GOT3 (cell line): ENCODE results near the gene SIMC1.
"Not testable (repeated sequence)": the region's sequence is repeated elsewhere in the genome, so short reads cannot be mapped to it uniquely, and the experiment has no call there.

Experiments used
- DNase-seq: peaks from one replicate; lab custom pipeline; 2025; ENCODE audit warnings: mixed read lengths; lab: John Stamatoyannopoulos, UW

SIMC1 gene

DNA sequence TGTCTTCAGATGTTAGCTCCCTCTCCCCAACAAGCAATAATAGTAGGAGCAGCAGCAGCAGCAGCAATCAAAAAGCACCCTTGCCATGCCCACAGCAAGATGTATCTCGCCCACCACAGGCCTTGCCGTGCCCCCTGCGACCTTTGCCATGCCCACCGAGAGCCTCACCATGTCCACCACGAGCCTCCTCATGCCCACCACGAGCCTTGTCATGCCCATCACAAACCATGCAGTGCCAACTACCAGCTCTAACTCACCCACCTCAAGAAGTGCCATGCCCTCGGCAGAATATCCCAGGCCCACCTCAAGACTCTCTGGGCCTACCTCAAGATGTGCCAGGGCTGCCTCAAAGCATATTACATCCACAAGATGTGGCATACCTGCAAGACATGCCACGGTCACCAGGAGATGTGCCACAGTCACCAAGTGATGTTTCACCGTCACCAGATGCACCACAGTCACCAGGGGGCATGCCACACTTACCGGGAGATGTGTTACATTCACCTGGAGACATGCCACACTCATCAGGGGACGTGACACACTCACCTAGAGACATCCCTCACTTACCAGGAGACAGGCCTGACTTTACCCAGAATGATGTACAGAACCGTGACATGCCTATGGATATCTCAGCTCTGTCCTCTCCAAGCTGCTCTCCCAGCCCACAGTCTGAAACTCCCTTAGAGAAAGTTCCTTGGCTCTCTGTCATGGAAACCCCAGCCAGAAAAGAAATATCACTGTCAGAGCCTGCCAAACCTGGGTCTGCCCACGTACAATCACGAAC is 52.0 kb downstream of the SIMC1 start:
- not testable (repeated sequence) for DNase-seq

DNA sequence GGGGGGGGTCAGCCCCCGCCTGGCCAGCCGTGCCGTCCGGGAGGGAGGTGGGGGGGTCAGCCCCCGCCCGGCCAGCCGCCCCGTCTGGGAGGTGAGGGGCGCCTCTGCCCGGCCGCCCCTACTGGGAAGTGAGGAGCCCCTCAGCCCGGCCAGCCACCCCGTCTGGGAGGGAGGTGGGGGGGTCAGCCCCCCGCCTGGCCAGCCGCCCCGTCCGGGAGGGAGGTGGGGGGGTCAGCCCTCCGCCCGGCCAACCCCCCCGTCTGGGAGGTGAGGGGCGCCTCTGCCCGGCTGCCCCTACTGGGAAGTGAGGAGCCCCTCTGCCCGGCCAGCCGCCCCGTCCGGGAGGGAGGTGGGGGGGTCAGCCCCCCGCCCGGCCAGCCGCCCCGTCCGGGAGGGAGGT is 67.1 kb downstream of the SIMC1 start:
- DNase-seq = not testable (repeated sequence)

DNA sequence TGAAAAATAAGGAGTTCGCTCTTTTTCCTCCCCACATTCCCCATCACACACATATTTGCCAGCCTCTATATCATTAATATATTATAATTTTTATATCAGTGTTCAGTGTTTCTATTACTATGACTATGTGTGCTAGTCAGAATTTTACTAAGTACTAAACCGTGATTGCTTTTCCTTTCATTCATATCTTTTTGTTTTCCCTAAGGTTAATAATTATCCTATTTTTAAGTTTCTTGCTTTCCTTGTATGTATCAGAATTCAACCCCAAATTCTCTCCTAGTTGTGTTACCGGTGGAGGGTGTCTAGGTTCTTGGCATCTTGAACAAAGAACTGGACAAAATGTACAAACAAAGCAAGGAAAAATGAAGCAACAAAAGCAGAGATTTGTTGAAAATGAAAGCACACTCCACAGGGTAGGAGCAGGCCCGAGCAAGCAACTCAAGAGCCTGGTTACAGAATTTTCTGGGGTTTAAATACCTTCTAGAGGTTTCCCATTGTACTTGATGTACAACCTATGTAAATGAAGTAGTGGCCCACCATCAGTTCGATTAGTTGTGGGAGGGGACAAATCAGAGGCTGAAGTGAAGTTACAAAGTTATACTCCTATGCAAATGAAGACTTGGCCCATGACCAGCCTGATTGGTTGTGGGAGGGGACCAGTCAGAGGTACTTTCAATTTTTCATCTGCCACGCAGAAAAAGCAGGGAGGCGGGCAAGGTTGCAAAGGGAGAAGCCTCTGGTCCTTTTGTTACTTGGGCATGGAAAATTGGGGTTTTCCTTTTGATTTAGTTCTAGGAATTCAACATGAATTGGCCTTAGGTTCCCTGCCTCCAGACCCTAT is 79.5 kb downstream of the SIMC1 start:
- no peak for DNase-seq

DNA sequence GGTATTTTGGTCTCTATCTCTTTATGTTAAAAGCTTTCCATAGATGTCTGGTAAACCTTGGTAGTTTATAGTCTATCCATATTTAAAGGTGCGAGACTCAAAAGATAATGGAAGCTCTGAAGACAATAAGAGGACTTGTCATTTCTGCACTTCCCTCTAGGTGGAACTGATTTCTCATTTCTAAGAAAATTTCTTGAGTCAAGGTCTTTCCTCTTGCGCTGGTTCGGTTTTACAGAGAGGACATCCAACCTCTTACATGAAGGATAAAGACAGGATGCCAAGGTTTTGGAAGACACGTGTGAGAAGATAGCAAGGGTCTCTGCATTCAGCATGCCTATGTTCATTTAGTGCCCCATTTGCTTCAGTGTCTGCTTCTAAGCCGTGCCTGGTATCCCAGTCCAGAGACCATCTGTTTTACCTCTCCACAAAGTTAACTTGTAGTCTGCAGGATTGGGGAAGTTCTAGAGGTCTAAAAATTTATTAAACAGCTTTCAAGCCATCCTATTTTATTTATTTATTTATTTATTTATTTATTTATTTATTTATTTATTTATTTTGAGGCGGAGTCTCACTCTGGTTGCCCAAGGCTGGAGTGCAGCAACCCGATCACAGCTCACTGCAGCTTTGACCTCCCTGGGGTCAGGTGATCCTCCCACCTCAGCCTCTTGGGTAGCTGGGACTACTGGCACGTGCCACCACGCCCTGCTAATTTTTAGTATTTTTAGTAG is 81.8 kb downstream of the SIMC1 start:
- DNase-seq = no peak

DNA sequence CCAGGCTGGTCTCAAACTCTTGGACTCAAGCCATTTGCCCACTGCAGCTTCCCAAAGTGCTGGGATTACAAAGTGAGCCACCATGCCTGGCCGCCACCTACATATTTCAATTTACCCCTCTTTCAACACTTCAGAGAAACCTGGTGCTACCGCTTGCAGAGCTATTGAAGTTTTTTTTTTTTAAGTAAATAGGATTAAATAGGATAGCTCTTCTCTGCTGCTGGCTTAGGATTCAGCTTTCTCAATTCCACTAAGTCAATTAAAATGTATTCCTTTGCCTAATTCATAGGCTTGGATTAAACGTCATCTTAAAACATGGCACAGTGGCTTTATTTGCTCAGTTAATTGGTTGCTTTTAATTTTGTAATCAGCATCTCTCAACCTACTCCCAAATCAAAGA is 82.4 kb downstream of the SIMC1 start:
- DNase-seq = no peak

DNA sequence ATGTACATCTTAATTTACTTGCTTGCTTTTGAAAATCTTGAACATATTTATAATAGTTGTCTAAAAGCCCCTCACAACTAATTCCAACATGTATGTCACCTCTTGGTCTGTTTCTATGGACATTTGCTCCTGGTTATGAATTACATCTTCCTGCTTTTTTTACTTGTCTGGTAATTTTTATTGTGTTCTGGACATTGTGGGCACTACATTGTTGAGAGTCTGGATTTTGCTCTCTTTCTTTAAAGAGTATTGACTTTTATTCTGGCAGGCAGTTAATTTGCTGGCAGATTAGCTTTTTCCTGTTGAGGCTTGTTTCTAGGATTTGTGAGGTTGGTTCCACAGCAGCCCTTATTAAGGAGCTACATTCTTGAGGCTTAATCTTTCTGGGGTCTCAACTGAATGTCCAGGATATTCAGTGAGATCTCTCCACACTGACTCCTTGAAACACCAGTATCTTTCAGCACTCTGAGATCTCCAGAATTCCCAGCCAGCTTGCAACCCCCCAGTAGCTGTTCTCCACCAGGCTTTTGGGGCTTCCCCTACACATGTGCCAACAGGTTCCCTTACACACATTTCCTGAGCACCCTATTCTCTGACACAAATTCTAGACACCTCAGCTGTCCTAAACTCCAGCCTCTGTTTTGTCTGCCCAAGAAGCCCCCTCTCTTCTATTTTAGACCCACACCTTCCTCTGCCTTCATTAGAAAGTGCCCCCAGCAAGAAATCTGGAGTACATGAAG is 96.0 kb downstream of the SIMC1 start:
- DNase-seq = no peak

DNA sequence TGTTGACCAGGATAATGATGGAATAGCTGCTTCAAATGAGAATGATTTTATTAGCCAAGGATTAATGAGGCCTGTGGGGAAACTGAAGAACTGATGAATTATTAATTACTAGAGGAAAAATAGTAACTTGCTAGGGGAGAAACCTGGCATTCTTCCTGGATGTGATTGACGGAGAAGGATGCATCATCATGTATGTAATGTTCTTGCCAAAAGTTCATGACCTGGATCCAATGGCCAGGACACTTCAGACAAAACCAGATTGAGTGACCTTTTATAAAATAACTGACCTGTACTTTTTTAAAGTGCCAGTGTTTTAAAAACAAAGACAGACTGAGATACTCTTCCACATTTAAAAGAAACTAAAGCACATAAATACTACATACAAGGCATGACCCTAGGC is 99.7 kb downstream of the SIMC1 start:
- DNase-seq = no peak

DNA sequence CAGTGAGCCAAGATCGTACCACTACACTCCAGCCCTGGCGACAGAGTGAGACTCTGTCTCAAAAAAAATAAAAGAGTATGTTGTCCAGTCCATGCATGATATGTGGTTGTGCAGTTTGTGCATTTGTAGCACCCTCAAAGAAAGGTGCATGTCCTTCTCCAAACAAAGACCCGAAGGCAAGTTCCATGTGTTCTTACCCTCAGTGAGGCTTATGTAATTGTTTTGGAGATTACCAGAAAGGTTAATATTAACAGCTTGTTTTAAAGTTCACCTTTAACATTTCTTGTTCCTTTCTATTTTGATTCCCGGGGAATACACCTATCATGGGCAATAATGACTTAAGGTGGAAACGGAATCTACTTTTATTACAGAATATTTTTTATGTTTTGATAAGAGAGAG is 101.1 kb downstream of the SIMC1 start:
- no peak for DNase-seq

DNA sequence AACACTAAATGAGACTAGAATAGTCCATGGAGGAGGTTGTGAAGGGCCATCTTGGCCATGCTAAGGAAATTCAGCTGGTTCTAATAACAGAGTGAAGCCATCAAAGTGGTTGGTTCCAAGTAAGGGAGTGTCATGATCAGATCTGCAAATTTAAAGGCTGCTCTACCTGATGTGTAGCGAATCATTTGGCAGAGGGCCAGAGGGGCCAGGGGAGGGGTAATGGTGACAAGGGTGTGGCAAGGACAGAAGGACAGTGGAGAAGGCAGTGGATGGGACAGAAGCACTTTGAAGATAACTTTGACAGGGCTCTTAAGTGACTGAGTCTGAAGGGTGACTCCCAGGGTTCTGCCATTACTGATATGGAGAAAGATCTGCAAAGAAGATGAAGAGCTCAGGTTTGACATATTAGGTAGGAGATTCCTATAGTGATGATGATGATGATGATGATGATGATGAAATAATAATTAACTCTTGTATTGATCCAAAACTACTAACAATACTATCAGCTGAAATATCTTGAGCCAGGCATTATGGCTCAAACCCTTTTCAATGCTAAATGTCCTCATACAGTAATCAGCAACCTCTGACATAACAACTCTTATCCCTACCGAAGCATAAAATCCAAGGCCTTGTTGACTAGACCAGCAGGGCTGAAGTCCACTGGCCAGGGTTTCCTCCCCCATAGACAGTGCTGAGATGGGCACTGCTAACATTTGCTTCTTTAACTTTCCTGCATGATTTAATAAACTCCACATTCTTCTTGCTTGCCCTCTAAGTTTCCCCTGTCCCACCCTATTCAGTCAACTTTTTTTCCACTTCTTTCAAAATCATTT is 103.3 kb downstream of the SIMC1 start:
- no peak for DNase-seq

DNA sequence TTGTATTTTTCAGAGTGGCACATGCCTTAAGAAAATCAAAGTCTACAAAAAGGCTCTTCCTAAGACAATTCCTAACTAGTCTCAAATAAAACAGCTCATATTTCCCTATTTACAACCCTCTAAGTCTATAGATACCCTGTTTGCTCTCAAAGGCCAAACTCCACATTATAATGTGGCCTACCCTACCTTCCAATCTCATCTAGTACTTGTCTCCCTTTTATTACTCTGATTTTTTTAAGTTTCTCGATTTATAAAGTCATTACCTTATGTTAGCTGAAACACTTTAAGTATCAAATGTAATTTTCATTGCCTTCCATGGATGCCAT is 103.9 kb downstream of the SIMC1 start:
- no peak for DNase-seq

DNA sequence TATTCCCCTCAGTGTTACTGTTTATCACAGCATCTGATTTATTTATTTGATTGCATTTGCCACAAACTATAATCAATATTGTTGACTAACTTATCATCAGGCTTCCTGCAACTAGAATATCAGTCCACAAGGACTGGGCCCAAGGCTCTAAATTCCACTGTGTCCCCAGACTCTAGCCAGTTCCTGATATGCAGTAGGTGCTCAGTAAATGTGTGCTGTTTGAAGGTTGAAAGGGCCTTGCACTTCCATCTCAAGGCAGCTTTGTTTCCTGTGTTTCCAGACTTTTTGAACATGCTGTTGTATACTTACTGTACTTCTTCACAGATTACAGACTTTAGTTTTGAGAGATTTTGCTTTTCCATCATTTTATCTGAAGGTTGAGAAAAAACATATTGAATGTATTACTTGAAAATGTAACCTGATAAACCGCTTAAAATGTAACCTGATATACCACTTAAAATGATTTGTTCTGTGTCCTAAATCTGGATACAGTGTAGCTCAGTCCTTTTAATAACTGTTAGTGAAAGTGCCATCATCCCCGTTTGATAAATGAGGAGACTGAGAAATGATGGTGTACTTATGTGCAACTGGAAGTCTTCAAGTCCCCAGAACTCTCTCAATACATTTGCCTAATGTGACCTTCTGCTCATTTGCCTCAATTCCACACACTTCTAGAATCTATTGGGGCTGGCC is 104.7 kb downstream of the SIMC1 start:
- no peak for DNase-seq

DNA sequence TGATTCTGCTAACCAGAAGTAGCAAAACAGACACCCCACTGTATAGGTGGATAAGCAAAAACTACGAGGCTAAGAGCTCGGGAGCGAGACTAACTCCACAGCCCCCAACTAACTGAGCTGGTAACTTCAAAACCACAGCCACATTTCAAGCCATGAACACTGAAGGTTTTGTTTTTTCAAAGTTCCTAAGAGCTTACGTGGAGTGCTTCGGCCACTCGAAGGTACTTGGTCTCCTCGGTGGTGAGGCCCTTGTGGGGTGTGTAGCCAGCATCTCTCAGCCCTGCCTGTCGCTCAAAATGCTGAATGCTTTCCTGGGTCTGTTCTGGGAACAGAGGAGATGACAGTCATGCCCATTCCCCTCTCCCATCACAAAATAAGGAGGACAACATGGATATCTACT is 112.2 kb downstream of the SIMC1 start:
- no peak for DNase-seq

DNA sequence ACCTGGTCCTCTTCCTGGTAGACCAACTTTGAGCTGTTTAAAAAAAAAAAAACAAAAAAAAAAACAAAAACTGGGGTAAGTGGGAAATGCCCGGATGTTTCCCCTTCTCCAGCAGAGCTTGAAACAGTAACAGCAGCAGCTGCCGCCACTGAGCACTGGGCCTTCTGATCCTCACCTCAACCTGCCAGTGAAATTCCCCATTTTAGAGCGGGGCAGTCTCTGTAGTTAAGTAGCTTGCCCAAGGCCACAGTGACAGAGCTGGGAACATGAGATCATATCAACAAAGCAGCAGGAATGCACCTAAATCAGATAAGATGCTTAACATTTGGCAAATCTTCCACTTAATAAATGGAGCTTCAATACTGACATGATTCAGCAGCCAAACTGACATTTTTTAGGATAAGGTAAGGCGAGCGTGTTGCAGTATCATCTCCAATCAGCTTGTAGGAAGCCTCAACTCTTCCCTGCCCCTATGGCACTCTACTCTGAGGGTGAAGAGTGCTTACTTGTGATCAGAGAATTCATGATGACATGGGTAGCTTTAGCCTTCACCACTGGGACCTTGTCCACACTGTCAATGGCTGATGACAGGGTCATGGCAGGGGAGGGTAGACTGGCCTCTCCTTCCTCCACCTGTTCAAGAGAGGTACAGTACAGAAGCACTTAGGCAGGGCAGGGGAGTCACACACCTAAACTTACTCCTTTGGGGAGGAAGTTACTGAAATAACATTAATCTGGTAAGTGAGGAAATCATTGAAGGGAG is 114.1 kb downstream of the SIMC1 start:
- DNase-seq = no peak

DNA sequence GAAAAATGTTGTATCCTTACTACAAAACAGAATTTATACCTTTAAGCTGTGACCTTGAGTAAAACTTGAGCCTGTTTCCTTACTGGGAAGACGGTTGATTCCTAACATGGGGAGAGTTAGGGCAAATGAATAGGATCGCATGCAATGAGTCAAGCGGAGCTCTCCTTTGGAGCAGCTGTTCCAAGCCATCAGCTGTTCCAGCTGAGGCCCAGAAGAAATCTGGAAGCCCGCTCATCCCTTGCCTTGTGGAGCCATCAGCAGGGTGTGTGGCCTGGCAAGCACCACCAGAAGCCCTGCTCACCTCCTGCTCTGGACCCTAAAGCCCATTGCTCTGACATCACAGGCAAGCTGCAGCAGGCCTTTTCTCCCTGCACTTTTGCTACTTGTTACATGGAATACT is 115.3 kb downstream of the SIMC1 start:
- no peak for DNase-seq

DNA sequence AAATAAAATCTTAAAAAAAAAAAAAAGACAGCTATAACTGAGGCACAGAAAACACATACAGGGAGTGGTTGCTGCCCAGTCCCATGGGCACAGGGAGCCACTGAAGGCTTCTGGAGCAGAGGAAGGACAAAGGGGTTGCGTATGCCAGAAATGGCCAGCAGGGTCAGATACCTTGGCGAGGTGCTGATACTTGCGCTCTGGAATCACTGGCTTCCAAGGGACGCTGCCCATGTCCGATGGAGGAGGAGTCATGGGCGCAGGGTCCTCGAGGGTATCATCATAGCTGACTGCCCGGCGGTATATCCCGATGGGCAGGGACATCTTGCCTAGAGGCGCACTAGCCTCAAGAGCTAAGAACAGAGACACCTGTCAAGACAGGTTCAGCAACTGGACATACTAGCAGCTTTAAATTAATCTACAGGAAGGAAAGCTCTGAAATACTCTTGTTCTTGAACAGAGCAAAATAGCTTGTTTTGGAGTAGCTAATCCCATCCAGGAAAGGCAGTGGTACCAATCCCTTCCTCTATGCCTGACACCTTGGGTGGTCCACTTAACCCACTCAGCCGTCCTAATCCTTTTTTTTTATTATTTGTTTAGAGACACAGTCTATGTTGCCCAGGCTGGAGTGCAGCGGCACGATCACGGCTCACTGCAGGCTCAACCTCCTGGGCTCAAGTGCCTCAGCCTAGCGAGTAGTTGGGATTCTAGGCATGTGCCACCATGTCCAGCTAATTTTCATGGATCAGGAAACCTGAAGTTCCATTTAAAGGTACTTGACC is 117.4 kb downstream of the SIMC1 start:
- no peak for DNase-seq

DNA sequence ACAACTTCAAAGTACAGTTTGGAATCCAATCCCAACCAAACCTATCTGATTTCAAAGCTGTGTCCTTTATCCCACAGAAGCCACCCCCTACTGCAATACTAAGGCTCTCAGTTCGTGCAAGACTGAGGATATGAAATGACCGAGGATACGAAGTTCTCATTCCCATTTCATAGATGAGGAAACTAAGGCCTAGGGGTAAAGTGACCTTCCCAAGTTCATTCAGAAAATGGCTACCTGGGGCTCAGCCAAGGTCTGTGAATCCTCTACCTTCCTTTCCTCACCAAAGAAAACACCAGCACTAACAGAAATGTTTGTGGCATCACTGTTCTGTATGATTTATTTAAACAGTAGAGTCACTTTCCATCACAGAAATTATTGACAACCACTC is 117.9 kb downstream of the SIMC1 start:
- DNase-seq = no peak

DNA sequence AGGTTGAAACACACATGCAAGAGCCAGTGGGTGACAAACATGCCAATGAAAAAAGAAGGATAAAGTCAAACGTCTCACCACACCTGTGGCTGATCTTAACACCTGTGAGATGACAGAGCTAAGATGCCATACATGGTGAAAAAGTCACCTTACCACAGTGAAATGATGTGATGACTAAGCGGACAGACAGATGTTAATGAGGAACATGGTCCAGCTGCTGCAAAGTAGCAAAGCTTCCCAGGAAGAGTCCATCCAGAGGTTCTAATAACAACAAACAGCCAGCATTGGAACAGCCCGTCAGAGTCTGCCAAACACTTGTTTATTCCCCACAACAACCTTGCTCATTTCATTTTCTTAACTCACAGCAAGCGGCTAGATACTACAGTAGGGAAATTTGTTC is 121.4 kb downstream of the SIMC1 start:
- DNase-seq = no peak

DNA sequence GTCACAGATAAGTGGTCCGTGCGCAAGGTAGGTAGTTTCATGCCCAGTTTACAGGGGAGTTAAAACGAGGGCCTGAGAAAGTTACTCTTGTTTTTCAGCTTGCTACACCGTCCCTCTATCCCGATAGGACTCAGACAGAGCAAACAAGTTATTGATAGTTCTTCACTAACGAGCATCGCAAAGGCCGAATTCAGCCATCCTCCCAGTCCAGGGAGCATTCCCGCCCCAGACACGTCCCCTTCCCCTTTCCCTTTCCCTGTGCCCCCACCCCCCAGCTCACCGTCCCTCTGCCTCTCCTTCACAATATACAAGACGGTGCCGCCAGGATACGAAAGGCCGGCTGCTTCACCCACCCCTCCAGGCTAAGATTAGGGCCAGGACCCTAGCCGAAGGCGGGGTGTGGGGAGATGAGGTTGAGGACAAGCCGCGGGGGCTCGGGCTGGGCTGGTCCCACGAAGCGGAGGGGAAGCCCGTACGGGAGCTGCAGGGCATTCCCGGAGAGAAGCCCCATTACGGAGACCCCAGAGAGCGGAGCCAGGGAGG is 122.7 kb downstream of the SIMC1 start:
- DNase-seq = no peak
